ENCODE measurements around the gene MT3.

- TF ChIP-seq GABPA (IDR thresholded peaks at IDR 0.05; ENCODE audit: low read depth) (no peak), CTCF (IDR thresholded peaks at IDR 0.05; ENCODE audit: insufficient read depth, low read length) (no peak), REST (IDR thresholded peaks at IDR 0.05; ENCODE audit: insufficient replicate concordance, low read depth) (no peak), POLR2AphosphoS5 (IDR thresholded peaks at IDR 0.05; ENCODE audit: low read depth) (no peak), SPI1 (IDR thresholded peaks at IDR 0.05; ENCODE audit: borderline replicate concordance, low read depth) (no peak)
Observed at GRCh38 chr16:56628486-56629350, 39.4 kb downstream of the MT3 start.
